NOMO-1 treated with dmso at 0.1 percent for 144 hours (cell line): Measurements from ENCODE around the gene RFC3.
"Not testable (repeated sequence)": the region's sequence is repeated elsewhere in the genome, so short reads cannot be mapped to it uniquely, and the experiment has no call there.

Source experiments
- DNase-seq: peaks from one replicate; lab custom pipeline; 2025; ENCODE audit not compliant: unreplicated experiment; lab: John Stamatoyannopoulos, UW

RFC3 gene, protein sequence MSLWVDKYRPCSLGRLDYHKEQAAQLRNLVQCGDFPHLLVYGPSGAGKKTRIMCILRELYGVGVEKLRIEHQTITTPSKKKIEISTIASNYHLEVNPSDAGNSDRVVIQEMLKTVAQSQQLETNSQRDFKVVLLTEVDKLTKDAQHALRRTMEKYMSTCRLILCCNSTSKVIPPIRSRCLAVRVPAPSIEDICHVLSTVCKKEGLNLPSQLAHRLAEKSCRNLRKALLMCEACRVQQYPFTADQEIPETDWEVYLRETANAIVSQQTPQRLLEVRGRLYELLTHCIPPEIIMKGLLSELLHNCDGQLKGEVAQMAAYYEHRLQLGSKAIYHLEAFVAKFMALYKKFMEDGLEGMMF

DNA sequence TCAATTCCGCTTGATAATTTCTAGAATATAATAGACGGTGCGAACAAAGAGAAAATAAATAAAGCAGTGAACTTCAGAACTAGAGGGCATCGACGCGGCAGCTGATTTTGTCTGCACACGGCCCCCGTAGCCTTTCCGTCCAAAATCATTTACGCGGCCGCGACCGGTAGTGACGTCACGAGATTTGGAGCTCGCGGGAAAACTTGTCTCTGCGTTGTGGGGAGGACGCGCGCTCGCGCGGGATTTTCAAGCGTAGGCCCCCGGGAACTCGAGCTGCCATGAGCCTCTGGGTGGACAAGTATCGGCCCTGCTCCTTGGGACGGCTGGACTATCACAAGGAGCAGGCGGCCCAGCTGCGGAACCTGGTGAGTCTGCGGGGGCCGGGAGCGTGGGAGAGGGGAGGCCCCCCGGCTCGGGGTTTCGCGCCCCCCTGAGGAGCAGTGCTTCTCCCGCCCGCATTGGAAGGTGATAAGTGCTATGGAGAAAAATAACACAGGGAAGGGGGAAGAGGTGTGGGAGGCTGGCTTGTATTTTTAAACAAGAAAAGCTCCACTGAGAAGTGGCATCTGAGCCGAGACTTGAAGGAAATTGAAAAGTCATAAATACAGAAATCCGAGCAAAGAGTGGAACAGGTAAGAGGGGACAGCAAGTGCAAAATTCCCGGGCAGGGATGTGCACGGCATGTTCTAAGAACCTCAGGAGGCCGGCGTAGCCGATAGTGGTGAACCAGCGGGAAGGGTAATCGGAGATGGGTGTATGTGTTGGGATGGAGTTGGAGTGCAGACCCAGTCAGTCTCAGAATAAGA is at the start of gene RFC3:
Gene RFC3 (plus strand): TSS at position 249 of the 806 bp plus-strand sequence. CDS start 30 bp downstream, at position 279.
- peak; percentile 96 for DNase-seq

DNA sequence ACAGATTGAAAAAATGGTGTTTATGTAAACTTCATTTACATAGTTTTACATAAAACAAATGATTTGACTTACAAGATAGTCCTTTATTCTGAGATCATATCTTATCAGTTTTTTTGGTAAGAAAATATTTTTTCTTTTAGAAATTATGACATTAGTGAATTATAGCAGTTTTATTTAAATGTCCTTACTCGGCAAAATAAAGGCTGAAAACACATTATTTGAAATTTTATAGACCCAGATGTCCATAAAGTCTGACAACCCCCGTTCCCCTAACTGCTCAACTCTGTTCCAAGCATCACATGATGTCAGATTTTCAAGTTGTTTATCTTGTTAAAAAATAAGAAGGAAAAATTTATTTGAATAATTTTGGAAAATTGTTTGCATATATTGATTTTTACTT is 46.7 kb upstream of the RFC3 start:
- no peak for DNase-seq

DNA sequence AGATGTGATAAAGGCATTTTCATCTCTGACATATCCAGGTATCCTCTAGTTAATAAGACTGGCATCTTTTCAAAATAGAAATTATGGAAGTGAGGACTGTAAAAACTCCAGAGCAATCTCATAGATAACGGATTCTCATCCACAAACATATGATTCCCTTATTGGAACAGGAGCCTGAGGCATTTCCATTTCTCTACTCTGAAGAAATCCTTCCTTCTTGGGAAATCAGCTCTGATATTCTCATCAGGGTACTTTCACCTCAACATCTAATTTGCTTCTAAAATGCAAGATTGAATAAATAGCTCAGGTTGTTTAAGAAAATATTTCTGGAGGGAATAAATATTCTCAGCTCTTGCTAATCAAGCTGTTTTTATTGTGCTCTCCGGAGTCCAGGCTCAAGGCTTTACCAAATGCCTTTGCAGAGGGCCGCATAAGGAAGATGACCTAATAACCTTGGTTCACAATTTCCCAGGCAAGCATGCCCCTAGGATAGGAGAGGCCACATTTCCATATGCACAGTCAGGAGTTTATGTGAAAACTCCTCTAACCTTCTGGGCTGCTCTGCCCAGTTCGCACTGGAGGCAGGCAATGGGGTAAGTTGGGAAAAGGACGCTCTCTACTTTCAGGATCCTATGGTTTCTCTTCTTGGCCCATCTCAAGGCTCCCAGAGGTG is 44.0 kb upstream of the RFC3 start:
- DNase-seq, result no peak

DNA sequence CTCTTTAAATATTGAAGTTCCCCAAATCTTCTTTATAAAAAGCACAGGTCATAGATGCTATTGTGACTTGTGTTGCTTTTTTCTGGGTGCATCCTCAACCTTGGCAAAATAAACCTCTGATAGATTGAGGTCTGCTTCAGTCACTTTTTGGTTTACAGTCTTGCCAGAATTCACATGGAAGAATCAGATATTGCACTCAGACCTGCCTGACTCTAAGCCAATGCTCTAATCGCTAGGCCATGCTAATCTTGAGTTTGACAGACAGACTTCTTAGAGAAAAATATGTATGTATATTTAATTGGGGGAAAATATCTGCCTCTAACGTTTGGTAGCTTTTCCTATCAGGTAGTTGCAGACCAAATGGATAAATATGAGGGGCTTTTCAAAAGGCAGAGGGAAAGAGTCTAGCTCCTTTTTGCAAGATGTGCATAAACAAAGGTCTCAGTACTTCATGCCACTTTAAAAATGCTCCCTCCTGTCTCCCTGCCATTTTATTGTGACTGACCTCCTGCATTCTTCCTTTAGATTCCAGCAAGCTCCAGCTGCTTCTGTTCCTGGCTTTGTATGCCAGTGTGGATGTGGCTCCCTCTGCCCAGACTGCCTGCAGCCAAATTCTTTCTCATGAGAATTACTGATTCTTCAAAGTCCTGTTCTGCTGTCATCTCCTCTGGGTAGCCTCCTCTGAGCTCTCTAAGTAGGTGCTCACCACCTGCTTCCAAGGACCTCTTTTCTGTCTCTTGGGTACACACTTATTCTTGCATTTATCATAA is 42.4 kb upstream of the RFC3 start:
- no peak for DNase-seq

DNA sequence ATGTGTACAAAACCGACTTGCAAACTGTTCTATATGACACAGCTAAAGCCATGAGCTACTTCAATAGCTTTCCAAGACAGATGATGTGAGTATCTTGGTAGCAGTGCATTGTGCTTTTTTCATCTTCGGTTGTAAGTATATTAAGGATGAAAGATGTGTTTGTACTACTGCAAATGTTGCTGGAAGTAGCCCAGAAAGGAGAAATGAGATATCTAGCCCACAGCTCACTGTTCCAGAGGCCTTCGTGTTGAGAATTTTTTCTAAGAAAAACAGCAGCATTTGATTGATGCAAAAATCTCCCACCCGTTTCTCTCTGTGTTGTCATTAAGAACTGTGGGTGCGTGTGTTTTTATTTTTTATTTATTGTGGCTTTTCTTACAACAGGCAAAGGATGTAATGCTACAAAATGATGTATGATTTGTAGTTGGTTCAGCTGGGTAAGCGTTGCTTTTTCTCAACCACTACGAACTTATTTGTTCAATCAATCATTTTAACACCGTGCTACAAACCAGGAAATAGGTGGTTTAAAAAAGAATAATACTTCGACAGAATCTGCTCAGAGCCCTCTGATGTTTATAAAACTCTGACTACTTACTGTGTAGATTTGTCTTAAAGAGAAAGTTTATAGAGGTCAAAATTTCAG is 41.6 kb upstream of the RFC3 start:
- DNase-seq, result no peak

DNA sequence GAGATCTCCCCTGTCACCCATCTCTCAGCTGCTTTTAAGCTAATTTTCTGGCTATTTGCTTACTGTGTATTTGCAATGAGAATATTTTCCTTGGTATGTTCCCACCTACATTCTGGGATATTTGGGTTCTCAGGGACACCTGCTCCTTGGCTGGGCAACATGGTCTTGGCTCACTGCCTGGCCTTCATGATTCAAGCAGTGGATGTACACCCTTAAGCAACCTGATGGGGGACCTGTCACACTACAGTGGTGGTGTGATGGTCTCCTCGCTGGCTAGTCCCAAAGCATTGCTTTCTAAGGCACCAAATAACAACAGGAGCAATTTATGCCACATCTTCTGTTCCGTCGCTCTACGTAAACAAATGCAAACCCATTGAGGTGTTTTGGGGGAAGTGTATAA is 35.3 kb upstream of the RFC3 start:
- no peak for DNase-seq

DNA sequence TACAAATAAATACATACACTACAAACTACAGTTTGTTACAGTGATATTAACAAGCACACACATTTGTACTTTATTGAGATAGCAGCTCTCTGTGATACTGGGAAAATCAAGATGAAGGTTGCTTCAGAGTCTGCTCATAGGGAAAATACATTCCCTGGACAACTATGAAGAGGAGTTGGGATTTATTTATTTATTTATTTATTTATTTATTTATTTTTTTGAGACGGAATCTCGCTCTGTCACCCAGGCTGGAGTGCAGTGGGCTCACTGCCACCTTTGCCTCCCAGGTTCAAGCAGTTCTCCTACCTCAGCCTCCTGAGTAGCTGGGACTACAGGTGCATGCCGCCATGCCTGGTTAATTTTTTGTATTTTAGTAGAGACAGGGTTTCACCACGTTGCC is 34.7 kb upstream of the RFC3 start:
- not testable (repeated sequence) for DNase-seq

DNA sequence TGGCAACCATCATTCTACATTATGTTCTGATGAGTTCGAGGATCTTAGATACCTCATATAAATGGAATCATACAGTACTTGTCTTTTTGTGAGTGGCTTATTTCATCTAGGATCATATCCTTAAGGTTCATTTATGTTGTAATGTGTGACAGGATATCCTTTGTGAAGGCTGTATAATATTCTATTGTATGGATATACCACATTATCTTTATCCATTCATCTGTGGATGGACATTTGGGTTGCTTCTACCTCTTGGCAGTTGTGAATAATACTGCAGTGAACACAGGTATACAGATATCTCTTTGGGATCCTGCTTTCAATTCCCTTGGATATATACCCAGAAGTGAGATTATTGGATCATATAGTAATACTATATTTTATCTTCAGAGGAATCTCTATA is 33.2 kb upstream of the RFC3 start:
- no peak for DNase-seq

DNA sequence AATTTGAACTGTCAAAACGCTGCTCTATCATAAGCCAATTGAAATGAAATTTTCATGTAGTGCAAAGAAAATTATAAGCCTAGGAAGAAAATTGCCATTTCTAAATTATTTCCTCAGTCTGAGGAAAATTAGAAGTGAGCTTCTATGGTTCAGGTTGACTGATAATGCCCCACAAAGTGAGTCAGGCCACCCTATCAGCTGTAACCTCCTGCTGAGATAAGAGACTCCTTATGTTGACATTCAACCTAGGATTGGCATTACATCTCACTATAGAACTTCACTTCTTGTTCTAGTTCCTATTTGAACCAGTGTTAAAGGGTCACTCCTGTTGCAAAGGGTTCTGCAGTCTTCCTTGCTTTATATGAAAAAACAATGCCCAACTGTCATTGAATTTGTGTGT is 32.6 kb upstream of the RFC3 start:
- no peak for DNase-seq

DNA sequence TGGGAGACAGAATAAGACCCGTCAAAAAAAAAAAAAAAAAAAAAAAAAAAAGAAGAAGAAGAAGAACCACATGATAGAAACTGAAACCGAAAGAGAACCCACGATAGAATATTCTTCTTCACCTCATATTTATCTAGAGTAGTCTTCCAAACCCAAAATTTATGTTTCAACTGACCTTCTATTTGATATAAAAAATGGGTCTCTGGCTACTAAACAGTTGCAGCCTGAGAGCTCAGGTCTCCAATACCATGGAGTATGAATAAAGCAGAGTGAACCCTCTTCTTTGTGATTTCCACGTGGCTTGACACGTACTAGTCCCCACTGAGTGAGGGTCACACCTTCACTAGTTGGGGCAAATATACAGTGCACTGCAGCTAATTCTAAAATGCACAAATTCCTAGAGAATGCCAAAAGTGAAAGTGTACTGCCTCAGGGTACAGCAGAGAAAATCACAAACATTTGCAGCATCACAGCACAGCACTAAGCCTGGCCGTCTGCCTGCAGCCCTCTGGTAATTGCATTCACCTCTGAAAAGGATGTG is 30.8 kb upstream of the RFC3 start:
- DNase-seq, result no peak

DNA sequence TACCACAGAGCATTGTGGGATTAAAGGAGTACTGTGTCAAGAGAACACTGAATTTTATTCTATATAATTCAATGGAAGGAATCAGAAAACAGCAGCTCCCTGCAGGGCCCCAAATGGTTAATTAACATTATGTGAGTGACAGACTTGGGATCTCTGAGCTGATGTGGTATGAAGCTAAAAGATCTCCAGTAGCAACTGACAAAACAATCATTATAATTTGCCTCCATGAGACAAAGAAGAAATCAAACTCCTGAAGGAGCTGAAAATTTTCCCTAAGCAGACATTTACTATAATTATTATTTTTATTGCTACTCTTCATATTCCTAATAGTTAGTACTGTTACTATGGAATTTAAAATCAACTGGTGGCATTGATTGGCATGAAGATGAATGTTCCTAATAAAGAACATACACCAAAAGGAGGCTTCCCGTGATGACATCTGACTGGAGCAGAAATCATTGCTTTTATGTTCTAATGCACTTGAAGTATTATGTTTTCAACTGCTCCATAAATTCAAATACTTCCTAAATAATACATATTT is 28.8 kb upstream of the RFC3 start:
- no peak for DNase-seq

DNA sequence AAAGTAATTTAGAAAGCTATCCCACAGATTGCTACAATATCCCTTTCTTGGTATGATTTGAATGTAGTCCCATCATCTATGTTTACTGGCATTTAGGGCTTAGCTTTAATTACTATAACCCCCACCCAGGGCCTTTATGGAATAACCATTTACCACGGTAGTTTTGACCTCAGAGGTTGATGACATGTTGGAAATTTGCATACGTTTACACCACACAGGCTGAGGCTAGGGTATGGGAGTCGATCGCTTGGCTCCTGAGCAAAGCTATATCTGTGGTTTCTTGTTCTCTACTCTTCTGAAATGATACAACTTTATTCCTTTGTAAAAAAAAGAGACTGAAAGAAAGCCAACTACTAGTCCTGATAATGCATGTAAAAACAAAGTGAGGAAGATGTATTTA is 28.2 kb upstream of the RFC3 start:
- no peak for DNase-seq

DNA sequence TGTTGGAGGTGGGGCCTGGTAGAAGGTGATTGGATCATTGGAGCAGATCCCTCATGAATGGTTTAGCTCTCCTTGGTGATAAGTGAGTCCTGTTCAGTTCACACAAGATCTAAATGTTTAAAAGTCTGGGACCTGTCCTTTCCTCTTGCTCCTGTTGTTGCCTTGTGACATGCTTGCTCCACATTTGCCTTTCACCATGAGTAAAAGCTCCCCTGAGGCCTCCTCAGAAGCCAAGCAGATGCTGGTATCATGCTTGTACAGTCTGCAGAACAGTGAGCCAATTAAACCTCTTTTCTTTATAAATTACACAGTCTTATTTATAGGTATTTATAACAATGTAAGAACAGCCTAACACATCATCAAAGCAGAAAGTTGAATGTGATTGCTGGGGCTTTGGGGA is 24.2 kb upstream of the RFC3 start:
- DNase-seq, result no peak

DNA sequence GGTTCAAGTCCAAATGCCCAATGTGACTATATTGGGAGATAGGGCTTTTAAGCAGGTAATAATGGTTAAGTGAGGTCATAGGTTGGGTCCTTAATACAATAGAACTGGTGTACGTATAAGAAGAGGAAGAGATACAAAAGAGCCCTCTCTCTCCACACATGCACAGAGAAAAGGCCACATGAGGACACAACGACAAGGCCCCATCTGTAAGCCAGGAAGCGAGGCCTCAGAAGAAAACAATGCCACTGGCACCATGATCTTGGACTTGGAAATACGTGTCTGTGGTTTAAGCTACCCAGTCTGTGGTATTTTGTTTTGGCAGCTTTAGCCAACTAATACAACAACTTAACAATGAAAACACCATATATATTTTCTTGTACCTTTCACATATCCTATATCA is 23.4 kb upstream of the RFC3 start:
- no peak for DNase-seq

DNA sequence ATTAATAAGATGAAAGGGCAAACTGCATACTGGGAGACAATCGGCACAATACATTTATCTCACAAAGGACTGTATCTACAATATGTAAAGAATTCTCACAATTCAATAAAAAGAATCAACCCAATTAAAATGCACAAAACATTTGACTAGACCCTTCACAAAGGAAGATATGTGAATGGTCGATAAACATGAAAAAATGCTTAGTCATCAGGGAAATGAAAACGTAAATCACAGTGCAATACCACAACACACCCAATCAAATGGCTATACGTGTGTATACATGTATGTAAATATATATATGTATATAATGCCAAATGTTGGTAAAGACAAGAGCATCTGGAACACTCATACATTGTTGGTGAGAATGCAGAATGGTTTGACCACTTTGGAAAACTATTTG is 21.9 kb upstream of the RFC3 start:
- DNase-seq, result no peak

DNA sequence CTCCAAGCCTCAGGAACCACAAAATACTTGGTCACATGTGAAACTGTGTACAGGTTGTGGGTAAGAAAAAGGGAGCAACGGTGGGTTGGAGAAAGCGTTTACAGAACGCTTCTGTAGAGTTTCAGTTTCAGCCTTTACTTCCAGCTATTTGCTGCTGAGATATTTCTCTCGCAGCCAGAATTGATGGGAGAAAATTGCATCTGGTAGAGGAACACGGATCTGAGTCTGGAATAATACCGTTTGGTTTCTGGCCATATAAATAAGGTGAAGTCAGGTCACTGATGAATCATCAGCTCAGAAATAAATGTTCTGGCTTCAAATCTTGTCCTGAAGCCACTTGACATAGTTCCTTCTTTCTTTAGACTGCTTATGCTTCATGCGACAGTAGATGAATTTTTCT is 20.3 kb upstream of the RFC3 start:
- DNase-seq, result no peak

DNA sequence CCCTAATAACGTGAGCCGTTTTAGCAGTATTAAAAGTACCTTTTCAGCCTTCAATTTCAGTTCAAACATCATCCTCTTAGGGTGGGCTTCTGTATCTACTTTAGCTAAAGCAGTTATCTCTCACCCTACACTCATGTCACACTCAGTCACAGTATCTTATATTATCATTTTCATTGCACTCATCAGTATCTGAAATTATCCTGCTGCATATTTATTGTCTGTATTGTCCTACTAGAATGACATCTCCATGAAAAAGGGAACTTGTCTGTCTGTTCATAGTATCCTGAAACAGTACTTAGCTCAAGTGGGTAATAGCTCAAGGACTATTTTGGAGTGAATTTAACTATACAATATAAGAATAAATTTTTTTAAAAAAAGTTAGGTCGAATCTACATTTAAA is 19.9 kb upstream of the RFC3 start:
- DNase-seq, result no peak

DNA sequence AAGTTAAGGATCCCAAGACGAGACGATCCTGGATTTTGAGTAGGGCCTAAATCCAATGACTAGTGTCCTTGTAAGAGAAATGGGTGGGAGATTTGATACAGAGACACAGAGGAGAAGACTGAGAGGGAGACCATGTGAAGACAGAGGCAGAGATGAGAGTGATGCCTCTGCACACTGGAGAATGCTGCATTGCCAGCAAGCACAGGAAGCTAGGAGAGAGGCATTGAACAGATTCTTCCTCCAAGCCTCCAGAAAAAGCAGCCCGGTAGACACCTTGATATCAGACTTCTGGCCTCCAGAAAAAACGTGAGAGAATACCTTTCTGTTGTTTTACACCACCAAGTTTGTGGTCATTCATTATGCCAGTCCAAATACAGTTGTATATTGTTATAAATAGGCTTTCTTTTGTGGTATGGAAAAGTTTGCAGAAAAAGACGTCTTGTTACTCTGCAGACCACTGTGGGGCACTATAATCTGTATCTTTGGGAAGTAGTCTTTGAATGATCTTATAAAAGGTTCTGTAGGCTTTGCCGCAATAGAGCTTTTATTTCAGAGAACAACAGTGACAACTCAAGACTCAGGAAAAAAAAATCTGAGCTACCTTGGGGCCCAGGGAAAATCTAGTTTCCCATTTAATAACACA is 17.9 kb upstream of the RFC3 start:
- DNase-seq, result no peak

DNA sequence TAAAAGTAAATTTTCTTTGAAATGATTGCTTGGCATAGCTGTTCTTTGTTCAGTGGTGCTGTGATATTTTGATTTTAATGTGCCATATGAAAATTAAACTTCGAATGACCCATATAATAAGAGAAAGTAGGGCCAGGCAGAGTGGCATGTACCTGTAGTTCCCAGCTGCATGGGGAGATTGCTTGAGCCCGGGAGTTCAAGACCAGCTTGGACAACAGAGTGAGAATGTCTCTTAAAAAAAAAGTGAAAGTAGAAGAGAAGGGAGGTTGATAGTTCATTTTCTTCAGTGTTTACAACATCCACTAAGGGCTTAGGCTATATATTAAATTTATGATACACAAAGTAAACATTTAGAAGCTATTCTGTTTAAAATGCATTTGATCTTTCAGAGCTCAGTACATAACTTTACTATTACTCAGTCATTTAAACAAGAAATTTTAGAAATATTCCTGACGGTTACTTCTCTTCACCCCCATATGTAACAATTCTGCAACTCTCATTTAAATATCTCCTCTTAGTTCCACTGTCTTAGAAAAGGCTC is 17.2 kb upstream of the RFC3 start:
- no peak for DNase-seq
